Keratinocyte (primary cell): ENCODE measurements around the gene INHBC. TPM values are rescaled to one million over a fixed set of nuclear protein-coding genes. Genes with fewer than 3 reads are reported as not detected.

Experiments
- DNase-seq: peaks from one replicate; pipeline ENCODE4 v3.0.0-alpha.2; 2011; ENCODE audit warnings: low read depth, missing footprints, low spot score
- FAIRE-seq: peaks from 2 replicates; lab custom pipeline; 2011; peaks lifted over from hg19 to GRCh38; lab: Jason Lieb, UNC
- H2AFZ ChIP-seq: 2 replicates; pipeline ENCODE4 v1.6.0; 2012; ENCODE audit warnings: low read length, control low read depth, inconsistent platforms; ENCODE audit not compliant: control insufficient read depth
- H3K27ac ChIP-seq: 2 replicates; pipeline ENCODE4 v1.5.1; 2011; ENCODE audit warnings: low read length; ENCODE audit not compliant: control insufficient read depth, insufficient read depth
- H3K27me3 ChIP-seq: 3 replicates; pipeline ENCODE4 v1.6.0; 2011; ENCODE audit warnings: low read length; ENCODE audit not compliant: control insufficient read depth, insufficient read depth; ENCODE audit errors: extremely low read depth
- H3K36me3 ChIP-seq, 2 experiments: 2 replicates in 1 of 2; 3 replicates in 1 of 2; pipeline ENCODE4 v1.5.1; 2011; ENCODE audit warnings: low read length in 2 of 2, mild to moderate bottlenecking in 1 of 2; ENCODE audit not compliant: control insufficient read depth in 2 of 2, insufficient read depth in 2 of 2; ENCODE audit errors: extremely low read depth in 1 of 2
- H3K4me1 ChIP-seq: 3 replicates; pipeline ENCODE4 v1.5.1; 2011; ENCODE audit warnings: low read length; ENCODE audit not compliant: control insufficient read depth, insufficient read depth; ENCODE audit errors: extremely low read depth
- H3K4me2 ChIP-seq: 3 replicates; pipeline ENCODE4 v1.6.0; 2011; ENCODE audit warnings: low read depth, low read length; ENCODE audit not compliant: control insufficient read depth, insufficient read depth; ENCODE audit errors: extremely low read depth
- H3K4me3 ChIP-seq, 3 experiments: fragments of 200-600 bp in 1 of 3; sonication (generic) in 1 of 3; 2 replicates in 2 of 3; 3 replicates in 1 of 3; pipeline ENCODE4 v1.5.1; 2011 to 2016; ENCODE audit warnings: low read length in 3 of 3, mild to moderate bottlenecking in 3 of 3, control low read depth in 2 of 3, inconsistent platforms in 1 of 3, low read depth in 1 of 3, mixed read lengths in 1 of 3, mixed run types in 1 of 3, moderate library complexity in 1 of 3; ENCODE audit not compliant: control insufficient read depth in 2 of 3, insufficient read depth in 2 of 3; ENCODE audit errors: extremely low read depth in 1 of 3
- H3K79me2 ChIP-seq: 2 replicates; pipeline ENCODE4 v1.6.0; 2012; ENCODE audit warnings: low read length; ENCODE audit not compliant: control insufficient read depth, insufficient read depth
- H3K9ac ChIP-seq: 3 replicates; pipeline ENCODE4 v1.6.0; 2011; ENCODE audit warnings: low read length; ENCODE audit not compliant: control insufficient read depth, insufficient read depth; ENCODE audit errors: extremely low read depth
- H3K9me1 ChIP-seq: 3 replicates; pipeline ENCODE4 v1.6.0; 2011; ENCODE audit warnings: low read length; ENCODE audit not compliant: control insufficient read depth, insufficient read depth; ENCODE audit errors: extremely low read depth
- H3K9me3 ChIP-seq: 2 replicates; pipeline ENCODE4 v1.5.1; 2012; ENCODE audit warnings: low read depth, low read length; ENCODE audit not compliant: control insufficient read depth
- H4K20me1 ChIP-seq: 3 replicates; pipeline ENCODE4 v1.6.0; 2011; ENCODE audit warnings: low read length; ENCODE audit not compliant: control insufficient read depth, insufficient read depth; ENCODE audit errors: extremely low read depth
- CTCF ChIP-seq, 3 experiments: IDR thresholded peaks in 1 of 3; conservative IDR thresholded peaks in 1 of 3; optimal IDR thresholded peaks in 1 of 3; 2 replicates in 2 of 3; 3 replicates in 1 of 3; pipeline versions ENCODE3 to v1.5.1; 2011; ENCODE audit warnings: low read length in 3 of 3, mild to moderate bottlenecking in 3 of 3, moderate library complexity in 2 of 3, control low read depth in 1 of 3, inconsistent platforms in 1 of 3; ENCODE audit not compliant: insufficient read depth in 2 of 3; ENCODE audit errors: extremely low read depth in 1 of 3
- EZH2 ChIP-seq: IDR thresholded peaks from one replicate; pipeline ENCODE4 v1.6.1; 2012; ENCODE audit warnings: inconsistent platforms, mild to moderate bottlenecking, low read length, moderate library complexity
- dilution Hi-C: fragments of 300-500 bp; cut with MboI; formaldehyde crosslinking; loops from one replicate; pipeline ENCODE4 v1.7.0; 2020; ENCODE audit warnings: low sequenced_read_pairs; ENCODE audit not compliant: extremely low pct_ligation_motif_present
- polyA plus RNA-seq, 5 experiments: library from polyadenylated mRNA; depleted of rRNA in 3 of 5; stranded (reverse) in 3 of 5; stranded (forward) in 1 of 5; unstranded in 1 of 5; fragments of >200 nt; gene quantifications; 1 replicate in 1 of 5; 2 replicates in 3 of 5; 3 replicates in 1 of 5; pipeline versions ENCODE4 v1.2.1 to v1.2.3, GENCODE V29; 2011 to 2012; ENCODE audit warnings: missing spikeins in 2 of 5, low read depth in 1 of 5, low replicate concordance in 1 of 5

INHBC gene
- polyA plus RNA-seq, 1 donor (not counting 4 experiments of a cell fraction or from before 2014, with no cell fraction given) = 0.04 TPM

GRCh38 chr12:57416039-57416996 lies 18.3 kb upstream of the INHBC start:
- no peaks in the 10 kb centered on the region for H3K27me3 ChIP-seq
- no peak overlapping the region for H3K9ac ChIP-seq
- peaks cover 20% of the 10 kb centered on the region for H3K79me2 ChIP-seq
- FAIRE-seq (no peak), DNase-seq (no peak)
- peaks cover 0 to 8% of the 10 kb centered on the region in 2 experiments for H3K36me3 ChIP-seq
- H3K9me3 ChIP-seq = no peaks in the 10 kb centered on the region
- H3K9me1 ChIP-seq = no peaks in the 10 kb centered on the region
- peaks cover 2% of the 10 kb centered on the region for H3K4me1 ChIP-seq
- no peak overlapping the region for H3K4me3 ChIP-seq
- no peak overlapping the region for H2AFZ ChIP-seq
- TF ChIP-seq EZH2 = no peak
- no peak overlapping the region for H3K27ac ChIP-seq
- no peak overlapping the region for H3K4me2 ChIP-seq
- dilution Hi-C loops = no loop called here
- H4K20me1 ChIP-seq = no peaks in the 10 kb centered on the region

- Histone ChIP-seq H3K9me1 (no peaks in the 10 kb centered on the region), H3K4me3 (no peak overlapping the region), H3K9ac (no peak overlapping the region), H3K27me3 (no peaks in the 10 kb centered on the region), H3K9me3 (no peaks in the 10 kb centered on the region), H3K4me2 (no peak overlapping the region), H3K27ac (no peak overlapping the region), H4K20me1 (no peaks in the 10 kb centered on the region), H3K79me2 (peaks cover 17% of the 10 kb centered on the region), H2AFZ (no peak overlapping the region), H3K4me1 (peaks cover 2% of the 10 kb centered on the region), H3K36me3 (peaks cover 0 to 8% of the 10 kb centered on the region in 2 experiments)
- TF ChIP-seq EZH2 = no peak
- dilution Hi-C loops = no loop called here
- FAIRE-seq (no peak), DNase-seq (no peak)
These were observed 16.3 kb upstream of the INHBC start for GRCh38 chr12:57418255-57418654.

- Histone ChIP-seq H3K9me1 (no peaks in the 10 kb centered on the region), H3K4me1 (peaks cover 2% of the 10 kb centered on the region), H3K27me3 (no peaks in the 10 kb centered on the region), H3K36me3 (peaks cover 0 to 8% of the 10 kb centered on the region in 2 experiments), H3K79me2 (peaks cover 20% of the 10 kb centered on the region), H2AFZ (no peak overlapping the region), H4K20me1 (no peaks in the 10 kb centered on the region), H3K9ac (no peak overlapping the region), H3K4me2 (no peak overlapping the region), H3K27ac (no peak overlapping the region), H3K4me3 (no peak overlapping the region), H3K9me3 (no peaks in the 10 kb centered on the region)
- no peak for TF ChIP-seq CTCF (optimal IDR thresholded peaks at IDR 0.05 in 1 of 3, IDR thresholded peaks at IDR 0.05 in 1 of 3, conservative IDR thresholded peaks at IDR 0.05 in 1 of 3; ENCODE audit: extremely low read depth in 1 of 3, insufficient read depth in 2 of 3, low read length in 3 of 3)
- no peak for TF ChIP-seq EZH2
- dilution Hi-C loops = no loop called here
- DNase-seq = no peak
- no peak for FAIRE-seq
These were observed 15.1 kb upstream of the INHBC start for GRCh38 chr12:57419495-57419894.
